NCI-H774 (cell line): ENCODE data around the gene SLC9A6.
"Not testable (repeated sequence)": the region's sequence is repeated elsewhere in the genome, so short reads cannot be mapped to it uniquely, and the experiment has no call there.

Experiments used
- DNase-seq: peaks from one replicate; lab custom pipeline; 2025; lab: John Stamatoyannopoulos, UW

SLC9A6 gene

DNA sequence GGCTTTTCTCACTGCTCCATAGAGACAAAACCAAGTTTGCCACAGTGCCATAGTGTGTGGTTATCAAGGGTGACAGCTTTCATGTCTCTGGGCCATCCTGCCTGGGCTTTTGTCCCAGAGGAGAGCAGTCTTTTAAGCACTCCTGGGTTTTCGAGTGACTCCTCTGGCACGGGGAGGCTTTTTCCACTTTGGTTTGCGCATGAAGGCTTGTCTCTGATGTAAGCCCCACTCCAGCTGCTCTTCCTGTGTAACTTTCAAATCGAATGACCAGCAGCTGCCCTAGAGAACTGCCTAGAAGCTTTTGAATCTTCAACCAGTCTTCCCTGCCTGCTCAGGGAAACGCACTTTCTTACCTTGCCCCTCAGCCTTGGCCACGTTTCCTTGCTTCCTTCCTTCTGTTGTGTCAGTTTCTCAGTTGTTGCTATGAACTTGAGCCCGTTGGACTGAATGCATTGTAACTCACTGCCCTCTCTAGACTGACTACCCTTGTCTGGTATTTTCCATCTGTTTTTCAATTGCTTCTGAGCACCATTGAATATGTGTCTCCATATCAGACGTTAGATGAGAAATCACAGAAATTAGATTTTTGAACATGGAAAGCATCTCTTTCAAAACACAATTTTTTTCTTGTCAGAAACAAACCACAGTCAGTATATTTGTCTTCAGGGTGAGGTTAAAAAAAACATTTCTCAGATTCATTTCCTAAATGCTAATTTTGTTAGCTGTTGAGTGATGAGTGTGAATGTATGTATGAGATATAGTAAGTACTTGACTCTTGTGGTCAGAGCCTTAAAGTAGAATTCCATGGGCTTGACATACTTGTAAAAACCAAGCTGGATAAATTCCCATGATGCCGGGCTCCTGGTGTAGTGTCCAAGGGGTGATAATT lies 45.3 kb downstream of the SLC9A6 start:
- DNase-seq: no peak

DNA sequence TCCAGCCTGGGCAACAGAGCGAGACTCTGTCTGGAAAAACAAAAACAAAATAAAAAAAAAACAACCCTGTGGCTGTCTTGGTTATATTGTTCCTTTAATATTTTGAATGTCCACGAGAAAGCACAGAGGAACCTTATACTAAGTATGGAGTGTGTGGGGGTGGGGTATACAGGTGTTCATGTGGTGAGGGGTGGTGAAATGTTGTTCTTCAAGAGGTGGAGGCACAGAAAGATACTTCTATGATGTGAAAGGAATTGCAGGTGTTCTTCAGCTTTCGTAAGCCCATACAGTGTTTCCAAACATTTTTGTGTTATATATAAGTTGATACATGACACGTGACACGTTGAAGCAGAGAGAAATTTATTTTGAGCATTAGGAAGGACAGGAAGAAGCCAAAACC lies 46.4 kb downstream of the SLC9A6 start:
- DNase-seq: no peak

DNA sequence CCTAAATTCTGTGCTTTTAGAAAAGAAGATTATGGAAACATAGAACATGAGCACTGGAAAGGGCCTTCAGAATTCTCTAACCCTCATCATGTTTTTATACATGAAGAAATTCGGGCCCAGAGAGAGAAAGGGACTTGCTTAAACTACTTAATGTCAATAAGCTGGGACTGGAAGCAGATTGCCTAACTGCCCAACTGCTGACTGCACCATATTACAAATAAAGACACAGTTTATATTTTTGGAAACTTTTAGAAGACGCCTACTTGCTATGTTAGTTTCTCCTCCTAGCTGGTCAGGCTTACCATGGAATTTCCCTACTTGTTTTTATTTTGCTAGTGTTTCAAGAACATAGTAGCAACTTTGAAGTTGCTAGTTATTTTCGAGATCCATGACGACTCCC lies 47.1 kb downstream of the SLC9A6 start:
- no peak for DNase-seq

GRCh38 chrX:136034668-136035067 lies 49.4 kb downstream of the SLC9A6 start:
- DNase-seq: no peak

- DNase-seq: no peak
Observed at GRCh38 chrX:136035663-136036062, 50.4 kb downstream of the SLC9A6 start.

DNA sequence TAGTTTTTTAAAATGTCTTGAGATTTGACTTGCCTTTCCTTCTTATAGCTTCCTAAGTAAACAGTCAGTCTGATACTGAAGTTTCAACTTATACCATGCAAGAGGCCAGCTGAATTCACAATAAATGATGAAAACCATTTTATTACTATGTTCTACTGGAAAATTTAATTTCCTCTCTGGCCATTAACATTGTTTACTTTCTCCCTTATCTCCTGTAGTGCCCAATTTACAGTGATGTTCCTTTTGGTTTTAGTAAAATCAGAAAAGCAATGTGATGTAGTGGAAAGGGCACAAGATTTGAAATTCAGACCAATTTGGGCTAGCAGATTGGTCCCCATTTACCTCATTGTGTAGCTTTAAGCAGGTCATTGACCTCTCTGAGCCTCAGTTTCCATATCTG lies 54.2 kb downstream of the SLC9A6 start:
- no peak for DNase-seq

DNA sequence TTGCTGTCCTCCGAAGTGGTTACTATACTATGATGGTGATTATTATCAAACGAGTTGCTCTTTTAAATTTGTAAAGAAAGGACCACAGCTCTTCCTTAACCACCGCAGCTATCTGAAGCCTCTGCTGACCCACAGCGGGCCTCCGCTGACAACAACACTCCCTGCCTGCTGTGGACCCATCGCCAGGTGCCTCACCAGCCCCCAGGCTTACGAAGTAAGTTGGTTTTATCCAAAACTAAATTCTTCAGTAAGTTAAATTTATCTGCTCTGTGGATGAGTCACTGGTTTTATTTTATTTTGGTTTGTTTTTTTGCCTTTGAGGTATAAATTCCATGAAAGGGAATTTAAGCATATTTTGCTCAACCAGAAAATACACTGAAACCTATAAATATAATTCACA lies 54.7 kb downstream of the SLC9A6 start:
- no peak for DNase-seq

- DNase-seq: no peak
Observed at GRCh38 chrX:136041254-136041812, 56.1 kb downstream of the SLC9A6 start.

DNA sequence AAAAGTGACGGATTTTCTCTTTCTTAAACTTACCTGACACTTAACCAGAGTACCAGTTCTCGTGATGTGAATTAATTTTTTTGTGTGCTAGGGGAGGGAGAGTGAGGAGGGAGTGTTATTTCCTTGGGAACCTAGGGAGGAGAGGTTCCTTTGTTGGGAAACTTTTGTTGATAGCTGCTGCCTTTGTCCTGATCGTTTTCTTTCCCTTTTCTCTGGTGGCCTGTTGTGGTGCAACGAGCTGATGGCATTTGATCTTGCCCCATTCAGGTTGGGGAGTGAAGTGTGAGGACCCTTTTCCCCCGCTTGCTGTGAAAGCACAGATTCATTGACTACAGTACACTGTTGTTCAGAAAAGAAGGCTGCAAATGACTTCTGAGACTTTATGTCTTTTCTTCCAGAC lies 59.8 kb downstream of the SLC9A6 start:
- DNase-seq: no peak

DNA sequence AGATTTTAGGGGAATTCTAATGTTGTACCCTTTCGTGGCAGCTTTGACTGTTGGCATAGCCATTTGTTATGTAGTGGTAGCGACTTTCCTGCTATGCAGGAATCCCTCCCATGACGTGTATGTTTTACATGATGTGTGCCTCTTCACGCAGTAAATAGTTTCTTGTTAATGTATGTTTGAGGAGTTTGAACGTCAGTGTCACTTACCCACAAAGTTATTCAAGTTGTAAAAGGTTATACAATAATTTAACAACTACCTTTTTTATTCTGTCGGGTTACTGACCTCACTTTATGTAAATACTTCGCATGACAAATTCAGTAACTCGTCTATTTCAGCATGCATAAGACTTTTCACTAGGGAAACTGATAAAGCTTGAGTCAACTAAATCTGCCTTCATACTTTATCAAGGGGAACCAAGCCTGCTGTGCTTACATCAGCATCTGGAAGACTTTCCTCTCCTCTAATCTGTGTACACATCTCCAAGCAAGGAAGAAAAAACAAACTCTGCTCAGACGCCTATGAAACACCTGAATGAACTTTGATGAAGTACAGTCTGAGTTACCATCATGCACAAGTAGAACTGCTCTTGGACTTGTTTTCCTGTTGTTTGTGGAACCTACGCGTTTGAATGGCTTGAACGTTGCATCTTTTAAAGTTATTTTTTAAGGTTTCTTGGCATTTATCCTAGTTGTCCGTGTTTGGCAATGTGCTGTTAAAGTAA lies 61.2 kb downstream of the SLC9A6 start:
- no peak for DNase-seq

DNA sequence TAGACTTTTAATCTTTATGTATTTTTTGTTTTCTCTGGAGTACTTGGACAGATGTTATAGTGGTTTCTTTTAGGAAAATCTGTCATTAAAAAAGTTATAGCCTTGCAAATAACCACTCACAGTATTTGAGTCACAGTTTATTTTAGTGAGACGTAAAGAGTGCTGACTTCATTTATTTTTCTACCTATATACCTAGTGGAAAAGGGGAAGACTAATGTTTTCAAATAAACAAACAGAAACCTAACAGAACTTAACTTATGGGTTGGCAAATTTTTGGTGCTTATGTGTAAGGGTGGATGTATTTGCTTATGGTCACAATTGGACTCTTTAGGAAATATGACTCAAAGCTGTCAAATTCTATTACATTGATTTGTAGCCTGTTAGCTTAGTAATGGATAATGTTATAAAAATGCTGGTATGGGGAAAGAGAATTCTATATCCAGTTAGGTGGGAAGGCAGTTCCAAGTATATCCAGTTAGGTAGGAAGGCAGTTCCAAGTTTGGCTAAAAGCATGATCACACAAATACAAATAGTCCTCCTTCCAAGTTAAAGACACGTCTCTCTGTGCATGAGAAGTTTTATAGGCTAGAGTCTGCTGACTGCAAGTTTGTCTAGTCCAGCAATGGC lies 61.9 kb downstream of the SLC9A6 start:
- DNase-seq: no peak

DNA sequence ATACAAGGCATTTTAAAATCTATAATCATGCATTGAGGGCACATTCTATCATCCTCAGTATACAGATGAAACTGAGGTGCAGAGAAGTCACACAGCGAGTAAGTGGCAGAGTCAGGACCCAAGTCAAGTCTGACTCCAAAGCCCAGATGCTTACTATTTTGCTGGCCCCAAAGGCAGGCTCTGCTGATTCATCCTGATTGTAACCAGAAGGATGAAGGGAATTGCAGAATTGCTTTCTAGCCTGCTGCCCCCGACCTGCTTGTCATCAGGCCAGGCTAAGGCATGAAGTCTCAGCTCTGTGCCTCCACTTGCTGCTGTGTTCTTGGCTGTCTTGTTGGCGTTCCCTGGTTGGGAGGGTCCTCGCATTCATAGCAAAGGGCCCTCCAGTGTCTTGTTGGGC lies 62.7 kb downstream of the SLC9A6 start:
- no peak for DNase-seq

GRCh38 chrX:136048446-136048845 lies 63.2 kb downstream of the SLC9A6 start:
- DNase-seq: no peak

DNA sequence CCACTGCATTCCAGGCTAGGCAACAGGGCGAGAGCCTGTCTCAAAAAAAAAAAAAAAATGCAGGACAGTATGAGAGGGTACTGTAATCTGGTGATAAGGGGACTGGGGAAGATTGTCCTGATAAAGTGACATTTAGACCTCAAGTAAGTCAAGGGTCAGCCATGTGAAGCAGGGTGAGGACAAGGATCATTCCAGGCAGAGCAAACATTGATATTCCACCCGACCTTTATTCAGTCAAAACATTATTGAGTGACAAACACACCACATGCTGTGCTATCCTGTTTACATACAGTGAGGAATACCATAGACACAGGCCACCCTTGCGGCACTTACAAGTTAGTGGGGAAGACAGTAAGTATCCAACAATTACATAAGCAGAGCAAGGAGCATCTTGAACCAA lies 64.4 kb downstream of the SLC9A6 start:
- no peak for DNase-seq

DNA sequence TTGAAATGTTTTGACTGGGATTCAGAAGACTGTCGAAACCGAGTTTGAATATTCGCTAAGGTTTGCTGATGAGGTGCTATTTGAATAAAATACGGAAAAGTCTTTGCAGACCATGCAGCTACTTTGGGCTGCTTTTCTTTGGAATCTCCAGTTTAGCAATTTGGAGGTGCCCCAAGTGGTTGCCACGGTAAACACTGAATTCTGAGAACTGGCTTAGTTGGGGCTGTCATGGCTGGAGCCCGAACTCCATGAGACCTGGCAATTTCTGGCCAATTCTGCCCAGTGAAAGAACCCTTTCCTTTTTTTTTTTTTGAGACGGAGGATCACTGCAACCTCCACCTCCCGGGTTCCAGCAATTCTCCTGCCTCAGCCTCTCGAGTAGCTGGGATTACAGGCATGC lies 65.6 kb downstream of the SLC9A6 start:
- not testable (repeated sequence) for DNase-seq

GRCh38 chrX:136051611-136052010 lies 66.4 kb downstream of the SLC9A6 start:
- no peak for DNase-seq

- DNase-seq: no peak
Observed at GRCh38 chrX:136055651-136056221, 70.5 kb downstream of the SLC9A6 start.

DNA sequence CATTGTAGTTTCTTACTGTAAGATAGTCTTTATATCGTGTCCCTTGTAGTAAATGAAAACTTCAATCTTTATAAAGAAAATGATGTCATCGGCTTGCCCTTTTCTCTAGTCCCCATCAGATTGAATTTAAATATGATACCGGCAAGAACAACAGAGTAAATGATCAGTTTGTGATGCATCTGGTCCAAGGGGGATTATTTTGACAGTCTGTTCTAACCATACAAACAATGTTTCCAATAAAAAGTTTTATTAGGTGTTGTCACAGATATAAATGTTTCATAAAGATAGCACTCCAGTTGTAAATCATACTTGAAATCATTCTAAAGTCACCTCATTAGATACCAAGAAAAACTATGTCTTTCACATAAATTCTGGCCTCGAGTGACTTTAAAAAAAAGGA lies 72.3 kb downstream of the SLC9A6 start:
- DNase-seq: no peak

DNA sequence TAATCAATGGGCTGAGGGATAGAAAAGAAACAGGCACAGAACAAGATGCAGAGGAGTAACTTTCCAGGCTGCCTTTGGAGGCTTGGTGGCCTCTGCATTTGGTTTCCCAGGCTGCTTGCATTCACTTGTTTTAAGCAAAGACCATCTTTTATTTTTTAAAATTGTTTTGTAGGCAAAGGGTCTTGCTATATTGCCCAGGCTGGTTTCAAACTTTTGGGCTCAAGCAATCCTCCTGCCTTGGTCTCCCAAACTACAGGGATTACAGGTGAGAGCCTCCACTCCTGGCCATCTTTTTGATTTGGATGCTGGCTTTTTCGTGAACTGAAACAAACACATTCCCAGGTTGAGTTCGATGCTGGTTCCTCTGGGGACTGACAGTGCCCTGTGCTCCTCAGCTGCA lies 74.1 kb downstream of the SLC9A6 start:
- no peak for DNase-seq

- no peak for DNase-seq
Observed at GRCh38 chrX:136061286-136061685, 76.1 kb downstream of the SLC9A6 start.

DNA sequence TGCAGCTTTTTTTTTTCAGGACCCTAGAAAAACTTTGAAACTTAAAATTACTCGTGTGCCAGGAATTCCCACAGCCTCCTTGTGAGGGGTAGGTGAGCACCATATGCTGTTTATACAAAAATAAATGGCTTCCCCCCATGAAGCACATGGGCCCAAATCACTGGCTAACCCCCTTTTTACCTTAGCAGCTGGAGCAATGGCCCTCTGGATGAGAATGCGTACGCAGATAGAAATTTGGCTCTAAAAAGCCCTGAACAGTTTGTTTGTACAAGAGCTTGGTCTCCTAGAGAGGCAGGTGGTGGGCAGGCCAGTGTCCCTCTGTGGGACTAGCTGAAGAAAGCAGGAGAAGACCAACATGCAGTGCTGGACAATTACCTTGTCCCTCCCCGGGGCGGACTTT lies 76.5 kb downstream of the SLC9A6 start:
- no peak for DNase-seq

GRCh38 chrX:136063340-136064079 lies 78.3 kb downstream of the SLC9A6 start:
- DNase-seq: no peak
